Suprapubic skin (tissue), 4 donors: ENCODE results near the gene FKBP8.

Experiments used
- CTCF ChIP-seq, 2 donors: fragments of 200-600 bp in 1 of 2; fragments of 450-650 bp in 1 of 2; sonication (generic) in 1 of 2; IDR thresholded peaks; one replicate each; pipeline ENCODE4 v1.5.1; 2016 to 2019; ENCODE audit warnings: antibody characterized with exemption in 2 of 2, mild to moderate bottlenecking in 1 of 2, moderate library complexity in 1 of 2
- EP300 ChIP-seq: sonication (generic); formaldehyde crosslinking; IDR thresholded peaks from one replicate; pipeline ENCODE4 v1.6.1; 2017; ENCODE audit warnings: antibody characterized with exemption
- POLR2A ChIP-seq, 2 donors: fragments of 450-650 bp; IDR thresholded peaks; one replicate each; pipeline ENCODE4 v1.6.1; 2017; ENCODE audit warnings: antibody characterized with exemption in 2 of 2, mild to moderate bottlenecking in 2 of 2, moderate library complexity in 2 of 2
- POLR2AphosphoS5 ChIP-seq, 3 donors: sonication (generic); formaldehyde crosslinking; IDR thresholded peaks; one replicate each; pipeline ENCODE4 v1.6.1; 2017; ENCODE audit warnings: antibody characterized with exemption in 3 of 3

GRCh38 chr19:18522124-18522861, 21.1 kb downstream of the FKBP8 start:
- peak in 1 of 2 donors; percentile 24 for TF ChIP-seq CTCF (IDR thresholded peaks at IDR 0.05)
- TF ChIP-seq POLR2A (IDR thresholded peaks at IDR 0.05) = no peak
- no peak for TF ChIP-seq EP300
- TF ChIP-seq POLR2AphosphoS5 (IDR thresholded peaks at IDR 0.05) = no peak
